ENCODE results near the gene ZBED3. TPM values are rescaled to one million over a fixed set of nuclear protein-coding genes. Genes with fewer than 3 reads are reported as not detected.
A peak's percentile ranks its signal among the peaks of the same experiment; 100 is the strongest.

Gene ZBED3
- total RNA-seq, 1 experiment from 2014 or later: 6.8 TPM

DNA sequence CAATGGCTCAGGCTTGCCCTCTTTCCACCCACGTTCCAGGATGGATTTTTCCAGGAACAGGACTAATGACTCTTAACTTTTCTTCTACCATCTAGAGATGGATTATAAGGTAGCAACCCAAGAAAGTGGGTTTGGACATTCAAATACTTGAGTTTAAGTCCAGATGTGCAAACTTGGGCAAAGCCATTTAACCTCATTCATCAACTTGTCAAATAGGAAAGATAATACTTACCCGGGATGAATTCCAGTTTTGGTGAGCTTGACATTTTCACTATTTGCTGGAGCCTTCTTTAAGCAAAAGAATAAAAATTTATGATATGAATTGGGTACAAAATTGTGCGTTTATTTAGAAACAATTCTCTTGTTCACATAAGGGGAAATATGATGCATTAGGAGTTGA is 44.3 kb upstream of the ZBED3 start:
- Histone ChIP-seq H3K36me3 (ENCODE audit: control insufficient read depth, insufficient read depth, low read length) (no peaks in the 10 kb centered on the region), H3K4me1 (ENCODE audit: control insufficient read depth, insufficient read depth, low read length) (0 out of 2 replicates have a peak, but pooled peaks cover 3% of the 10 kb centered on the region), H3K27ac (ENCODE audit: low read length) (no peak overlapping the region), H3K4me3 (ENCODE audit: low read depth in 2 of 2, low read length in 2 of 2) (no peak overlapping the region), H3K27me3 (ENCODE audit: control insufficient read depth, insufficient read depth, low read length) (no peaks in the 10 kb centered on the region), H3K9me3 (ENCODE audit: control insufficient read depth, insufficient read depth, low read depth, low read length) (no peaks in the 10 kb centered on the region)
- POLR2A ChIA-PET: no interaction called here
- DNase-seq (ENCODE audit: low read depth, low spot score): no peak
- CTCF ChIA-PET: no interaction called here
- no peak for TF ChIP-seq POLR2AphosphoS5 (IDR thresholded peaks at IDR 0.05; ENCODE audit: low read depth, low read length)
- TF ChIP-seq SIN3A (IDR thresholded peaks at IDR 0.05; ENCODE audit: borderline replicate concordance, insufficient read depth, low read depth, low read length): no peak
- TF ChIP-seq, protein P1, sequence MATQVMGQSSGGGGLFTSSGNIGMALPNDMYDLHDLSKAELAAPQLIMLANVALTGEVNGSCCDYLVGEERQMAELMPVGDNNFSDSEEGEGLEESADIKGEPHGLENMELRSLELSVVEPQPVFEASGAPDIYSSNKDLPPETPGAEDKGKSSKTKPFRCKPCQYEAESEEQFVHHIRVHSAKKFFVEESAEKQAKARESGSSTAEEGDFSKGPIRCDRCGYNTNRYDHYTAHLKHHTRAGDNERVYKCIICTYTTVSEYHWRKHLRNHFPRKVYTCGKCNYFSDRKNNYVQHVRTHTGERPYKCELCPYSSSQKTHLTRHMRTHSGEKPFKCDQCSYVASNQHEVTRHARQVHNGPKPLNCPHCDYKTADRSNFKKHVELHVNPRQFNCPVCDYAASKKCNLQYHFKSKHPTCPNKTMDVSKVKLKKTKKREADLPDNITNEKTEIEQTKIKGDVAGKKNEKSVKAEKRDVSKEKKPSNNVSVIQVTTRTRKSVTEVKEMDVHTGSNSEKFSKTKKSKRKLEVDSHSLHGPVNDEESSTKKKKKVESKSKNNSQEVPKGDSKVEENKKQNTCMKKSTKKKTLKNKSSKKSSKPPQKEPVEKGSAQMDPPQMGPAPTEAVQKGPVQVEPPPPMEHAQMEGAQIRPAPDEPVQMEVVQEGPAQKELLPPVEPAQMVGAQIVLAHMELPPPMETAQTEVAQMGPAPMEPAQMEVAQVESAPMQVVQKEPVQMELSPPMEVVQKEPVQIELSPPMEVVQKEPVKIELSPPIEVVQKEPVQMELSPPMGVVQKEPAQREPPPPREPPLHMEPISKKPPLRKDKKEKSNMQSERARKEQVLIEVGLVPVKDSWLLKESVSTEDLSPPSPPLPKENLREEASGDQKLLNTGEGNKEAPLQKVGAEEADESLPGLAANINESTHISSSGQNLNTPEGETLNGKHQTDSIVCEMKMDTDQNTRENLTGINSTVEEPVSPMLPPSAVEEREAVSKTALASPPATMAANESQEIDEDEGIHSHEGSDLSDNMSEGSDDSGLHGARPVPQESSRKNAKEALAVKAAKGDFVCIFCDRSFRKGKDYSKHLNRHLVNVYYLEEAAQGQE (IDR thresholded peaks at IDR 0.05; ENCODE audit: insufficient read depth in 1 of 2, low read depth in 2 of 2, low read length in 1 of 2): no peak
- TF ChIP-seq, protein P2, sequence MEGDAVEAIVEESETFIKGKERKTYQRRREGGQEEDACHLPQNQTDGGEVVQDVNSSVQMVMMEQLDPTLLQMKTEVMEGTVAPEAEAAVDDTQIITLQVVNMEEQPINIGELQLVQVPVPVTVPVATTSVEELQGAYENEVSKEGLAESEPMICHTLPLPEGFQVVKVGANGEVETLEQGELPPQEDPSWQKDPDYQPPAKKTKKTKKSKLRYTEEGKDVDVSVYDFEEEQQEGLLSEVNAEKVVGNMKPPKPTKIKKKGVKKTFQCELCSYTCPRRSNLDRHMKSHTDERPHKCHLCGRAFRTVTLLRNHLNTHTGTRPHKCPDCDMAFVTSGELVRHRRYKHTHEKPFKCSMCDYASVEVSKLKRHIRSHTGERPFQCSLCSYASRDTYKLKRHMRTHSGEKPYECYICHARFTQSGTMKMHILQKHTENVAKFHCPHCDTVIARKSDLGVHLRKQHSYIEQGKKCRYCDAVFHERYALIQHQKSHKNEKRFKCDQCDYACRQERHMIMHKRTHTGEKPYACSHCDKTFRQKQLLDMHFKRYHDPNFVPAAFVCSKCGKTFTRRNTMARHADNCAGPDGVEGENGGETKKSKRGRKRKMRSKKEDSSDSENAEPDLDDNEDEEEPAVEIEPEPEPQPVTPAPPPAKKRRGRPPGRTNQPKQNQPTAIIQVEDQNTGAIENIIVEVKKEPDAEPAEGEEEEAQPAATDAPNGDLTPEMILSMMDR (IDR thresholded peaks at IDR 0.05): no peak
- TF ChIP-seq TCF7L2 (IDR thresholded peaks at IDR 0.05; ENCODE audit: low read depth, low read length): no peak
- intact Hi-C loops (cut with micrococcal nuclease; ENCODE audit: unreplicated experiment) (no loop called here), in situ Hi-C loops (cut with HindIII; ENCODE audit: low pct_unique_long_range_greater_than_20kb, low sequenced_read_pairs) (no loop called here)
- BruUV-seq (replicated peaks): no TSS peak
- no peak for ATAC-seq

DNA sequence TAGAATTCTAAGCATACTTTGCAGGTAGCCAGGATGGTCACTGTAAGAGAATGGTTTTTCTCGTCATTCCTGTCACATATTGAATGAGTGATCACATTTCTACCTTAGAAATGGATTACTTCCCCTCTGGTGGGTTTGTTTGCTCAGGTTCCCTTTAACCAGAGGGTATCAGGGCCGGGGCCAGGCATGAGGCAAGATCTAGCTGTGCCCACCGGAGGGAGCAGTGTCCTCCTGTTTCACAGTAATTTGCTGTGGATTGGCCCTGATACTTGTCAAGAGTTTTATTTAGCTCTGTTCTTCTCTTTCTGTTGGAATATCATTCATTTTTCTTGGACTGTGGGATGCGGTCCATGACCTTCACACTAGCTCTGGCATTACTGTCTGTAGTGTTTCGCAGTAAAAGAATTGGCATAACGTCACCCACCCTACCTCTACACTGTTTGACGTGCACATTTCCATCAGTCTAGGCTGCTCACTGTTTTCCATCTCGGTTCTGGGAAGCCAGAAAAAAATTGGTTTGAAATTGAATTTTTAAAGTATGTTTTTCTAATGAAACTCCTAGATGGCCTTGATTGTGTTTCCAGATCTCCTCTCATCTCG is 42.4 kb upstream of the ZBED3 start:
- Histone ChIP-seq H3K27ac (ENCODE audit: low read length) (no peak overlapping the region), H3K4me1 (ENCODE audit: control insufficient read depth, insufficient read depth, low read length) (0 out of 2 replicates have a peak, but pooled peaks cover 3% of the 10 kb centered on the region), H3K27me3 (ENCODE audit: control insufficient read depth, insufficient read depth, low read length) (no peaks in the 10 kb centered on the region), H3K4me3 (ENCODE audit: low read depth in 2 of 2, low read length in 2 of 2) (no peak overlapping the region), H3K9me3 (ENCODE audit: control insufficient read depth, insufficient read depth, low read depth, low read length) (no peaks in the 10 kb centered on the region), H3K36me3 (ENCODE audit: control insufficient read depth, insufficient read depth, low read length) (no peaks in the 10 kb centered on the region)
- TF ChIP-seq, protein P2 (IDR thresholded peaks at IDR 0.05): peak; percentile 61
- no peak for TF ChIP-seq POLR2AphosphoS5 (IDR thresholded peaks at IDR 0.05; ENCODE audit: low read depth, low read length)
- ATAC-seq: no peak; the same call in 1 of the 2 replicates
- intact Hi-C loops (cut with micrococcal nuclease; ENCODE audit: unreplicated experiment) (no loop called here), in situ Hi-C loops (cut with HindIII; ENCODE audit: low pct_unique_long_range_greater_than_20kb, low sequenced_read_pairs) (no loop called here)
- ChIA-PET CTCF (interaction anchor here (0.6 kb wide), 1 partner anchor 43 kb away, joined by 7 read pairs; no protein-coding TSS in a partner anchor), POLR2A (no interaction called here)
- no peak for DNase-seq (ENCODE audit: low read depth, low spot score)
- BruUV-seq (replicated peaks): no TSS peak

All from Panc1 (cell line).